RCC 7860 (cell line): ENCODE measurements around the gene TMEM200A.

Source experiments
- DNase-seq: peaks from one replicate; pipeline ENCODE4 v3.0.0-alpha.2; 2015; ENCODE audit warnings: low spot score
- FAIRE-seq: peaks from 2 replicates; lab custom pipeline; 2012; peaks lifted over from hg19 to GRCh38; lab: Jason Lieb, UNC

The TMEM200A gene

GRCh38 chr6:130377371-130377770 is 11.6 kb downstream of the TMEM200A start:
- DNase-seq (no peak), FAIRE-seq (no peak)

GRCh38 chr6:130377915-130378314 is 12.1 kb downstream of the TMEM200A start:
- DNase-seq (no peak), FAIRE-seq (no peak)

GRCh38 chr6:130379223-130379622 is 13.4 kb downstream of the TMEM200A start:
- DNase-seq (no peak), FAIRE-seq (no peak)

- FAIRE-seq = no peak
- no peak for DNase-seq
Observed at GRCh38 chr6:130381012-130381411, 15.2 kb downstream of the TMEM200A start.

GRCh38 chr6:130381459-130382380 is 15.9 kb downstream of the TMEM200A start:
- FAIRE-seq (no peak), DNase-seq (no peak)

GRCh38 chr6:130382872-130383490 is 17.2 kb downstream of the TMEM200A start:
- DNase-seq (no peak), FAIRE-seq (no peak)

GRCh38 chr6:130385064-130385695 is 19.4 kb downstream of the TMEM200A start:
- FAIRE-seq = no peak

GRCh38 chr6:130389142-130389541 is 23.3 kb downstream of the TMEM200A start:
- no peak for DNase-seq
- no peak for FAIRE-seq

More at GRCh38 chr6:130385064-130385695, 19.4 kb downstream of the TMEM200A start:
- no peak for DNase-seq

GRCh38 chr6:130390890-130391289 is 25.1 kb downstream of the TMEM200A start:
- no peak for FAIRE-seq
- DNase-seq = no peak

GRCh38 chr6:130393306-130393705 is 27.5 kb downstream of the TMEM200A start:
- FAIRE-seq (no peak), DNase-seq (no peak)

GRCh38 chr6:130394246-130394645 is 28.4 kb downstream of the TMEM200A start:
- no peak for FAIRE-seq
- no peak for DNase-seq

- no peak for FAIRE-seq
- no peak for DNase-seq
Observed at GRCh38 chr6:130395164-130395563, 29.3 kb downstream of the TMEM200A start.

GRCh38 chr6:130396722-130397121 is 30.9 kb downstream of the TMEM200A start:
- FAIRE-seq = no peak
- no peak for DNase-seq

GRCh38 chr6:130405549-130405948 is 39.7 kb downstream of the TMEM200A start:
- DNase-seq (no peak), FAIRE-seq (no peak)

GRCh38 chr6:130407032-130407431 is 41.2 kb downstream of the TMEM200A start:
- FAIRE-seq (no peak), DNase-seq (no peak)

- FAIRE-seq = no peak
Observed at GRCh38 chr6:130409418-130410100, 43.7 kb downstream of the TMEM200A start.

GRCh38 chr6:130411481-130411880 is 45.7 kb downstream of the TMEM200A start:
- DNase-seq = no peak
- no peak for FAIRE-seq

More at GRCh38 chr6:130409418-130410100, 43.7 kb downstream of the TMEM200A start:
- no peak for DNase-seq

GRCh38 chr6:130412556-130413290 is 46.9 kb downstream of the TMEM200A start:
- DNase-seq (no peak), FAIRE-seq (no peak)

GRCh38 chr6:130417951-130418350 is 52.1 kb downstream of the TMEM200A start:
- FAIRE-seq (no peak), DNase-seq (no peak)

GRCh38 chr6:130420911-130421310 is 55.1 kb downstream of the TMEM200A start:
- no peak for DNase-seq
- FAIRE-seq = no peak
